H9 (cell line): Measurements from ENCODE around the gene RPS19BP1. TPM values are rescaled to one million over a fixed set of nuclear protein-coding genes. Genes with fewer than 3 reads are reported as not detected.

Source experiments
- DNase-seq: peaks from one replicate; pipeline ENCODE4 v3.0.0-alpha.2; 2017
- H2AFZ ChIP-seq: one replicate; pipeline ENCODE4 v1.6.1; 2013; ENCODE audit warnings: mild to moderate bottlenecking, low read length, control low read depth, moderate library complexity
- H2AK5ac ChIP-seq: 2 replicates; pipeline ENCODE4 v1.6.1; 2013; ENCODE audit warnings: low read length, control low read depth, mixed read lengths; ENCODE audit not compliant: insufficient read length
- H2BK120ac ChIP-seq: one replicate; pipeline ENCODE4 v1.6.1; 2013; ENCODE audit warnings: low read depth, mild to moderate bottlenecking, low read length, control low read depth, inconsistent platforms; ENCODE audit not compliant: poor library complexity, severe bottlenecking
- H2BK12ac ChIP-seq: 2 replicates; pipeline ENCODE4 v1.6.1; 2013; ENCODE audit warnings: low read length, control low read depth, mixed read lengths, low read depth; ENCODE audit not compliant: insufficient read length
- H2BK15ac ChIP-seq: 2 replicates; pipeline ENCODE4 v1.6.1; 2013; ENCODE audit warnings: low read depth, low read length, control low read depth
- H2BK20ac ChIP-seq: one replicate; pipeline ENCODE4 v1.6.1; 2013; ENCODE audit warnings: low read depth, mild to moderate bottlenecking, low read length, control low read depth, inconsistent platforms; ENCODE audit not compliant: poor library complexity, severe bottlenecking
- H2BK5ac ChIP-seq: 2 replicates; pipeline ENCODE4 v1.6.1; 2013; ENCODE audit warnings: low read length, control low read depth, mixed read lengths; ENCODE audit not compliant: insufficient read length
- H3K14ac ChIP-seq: 2 replicates; pipeline ENCODE4 v1.6.1; 2013; ENCODE audit warnings: low read length, control low read depth; ENCODE audit not compliant: insufficient read depth
- H3K18ac ChIP-seq: 2 replicates; pipeline ENCODE4 v1.6.1; 2013; ENCODE audit warnings: low read depth, mild to moderate bottlenecking, mixed read lengths, low read length, control low read depth; ENCODE audit not compliant: insufficient read length
- H3K23ac ChIP-seq: 2 replicates; pipeline ENCODE4 v1.6.1; 2013; ENCODE audit warnings: low read length, control low read depth, mixed read lengths, low read depth; ENCODE audit not compliant: insufficient read length
- H3K23me2 ChIP-seq: 2 replicates; pipeline ENCODE4 v1.6.1; 2013; ENCODE audit warnings: low read depth, mild to moderate bottlenecking, mixed read lengths, low read length, control low read depth; ENCODE audit not compliant: insufficient read length, poor library complexity, severe bottlenecking
- H3K27ac ChIP-seq: 2 replicates; pipeline ENCODE4 v1.5.1; 2013; ENCODE audit warnings: low read length, control low read depth, mixed read lengths, low read depth; ENCODE audit not compliant: insufficient read length
- H3K27me3 ChIP-seq: 2 replicates; pipeline ENCODE4 v1.6.1; 2013; ENCODE audit warnings: low read length, control low read depth, inconsistent platforms; ENCODE audit not compliant: insufficient read depth
- H3K4ac ChIP-seq: 2 replicates; pipeline ENCODE4 v1.6.1; 2013; ENCODE audit warnings: low read depth, mild to moderate bottlenecking, control low read depth, inconsistent platforms, low read length, moderate library complexity
- H3K4me1 ChIP-seq: 2 replicates; pipeline ENCODE4 v1.6.1; 2013; ENCODE audit warnings: low read length, control low read depth, inconsistent platforms; ENCODE audit not compliant: insufficient read depth
- H3K4me2 ChIP-seq: 2 replicates; pipeline ENCODE4 v1.6.1; 2013; ENCODE audit warnings: low read length, control low read depth, mixed read lengths; ENCODE audit not compliant: insufficient read length, insufficient read depth
- H3K56ac ChIP-seq: 2 replicates; pipeline ENCODE4 v1.6.1; 2013; ENCODE audit warnings: low read depth, mild to moderate bottlenecking, mixed read lengths, low read length, control low read depth; ENCODE audit not compliant: insufficient read length
- H3K79me1 ChIP-seq: 2 replicates; pipeline ENCODE4 v1.6.1; 2013; ENCODE audit warnings: low read depth, mild to moderate bottlenecking, moderate library complexity, low read length, control low read depth, inconsistent platforms; ENCODE audit not compliant: insufficient read depth, poor library complexity, severe bottlenecking
- H3K79me2 ChIP-seq: 2 replicates; pipeline ENCODE4 v1.6.1; 2013; ENCODE audit warnings: low read length, control low read depth, inconsistent platforms; ENCODE audit not compliant: insufficient read depth
- H3K9ac ChIP-seq: 2 replicates; pipeline ENCODE4 v1.6.1; 2013; ENCODE audit warnings: low read length, control low read depth, mixed read lengths; ENCODE audit not compliant: insufficient read length; ENCODE audit errors: extremely low read depth
- H3K9me3 ChIP-seq: one replicate; pipeline ENCODE4 v1.6.1; 2013; ENCODE audit warnings: low read depth, low read length, inconsistent platforms; ENCODE audit not compliant: control insufficient read depth
- H3T11ph ChIP-seq: one replicate; pipeline ENCODE4 v1.6.1; 2013; ENCODE audit warnings: mild to moderate bottlenecking, low read length, control low read depth, inconsistent platforms
- H4K20me1 ChIP-seq: one replicate; pipeline ENCODE4 v1.6.1; 2013; ENCODE audit not compliant: control insufficient read depth, insufficient read length, insufficient read depth
- H4K5ac ChIP-seq: 2 replicates; pipeline ENCODE4 v1.6.1; 2013; ENCODE audit warnings: low read depth, mild to moderate bottlenecking, mixed read lengths, low read length, control low read depth; ENCODE audit not compliant: insufficient read length
- H4K8ac ChIP-seq: replicated peaks from 2 replicates; pipeline ENCODE4 v1.6.1; 2013; ENCODE audit warnings: low read length, control low read depth, mixed read lengths, low read depth; ENCODE audit not compliant: insufficient read length
- H4K91ac ChIP-seq: 2 replicates; pipeline ENCODE4 v1.6.1; 2013; ENCODE audit warnings: low read depth, mild to moderate bottlenecking, moderate library complexity, mixed read lengths, low read length, control low read depth; ENCODE audit not compliant: insufficient read length
- H3K27ac Mint-ChIP-seq, 3 experiments: 2 replicates in 2 of 3; 3 replicates in 1 of 3; pipeline ENCODE4 v1.8.0; 2020 to 2021; ENCODE audit warnings: mixed read lengths in 3 of 3, mild to moderate bottlenecking in 1 of 3, moderate library complexity in 1 of 3
- H3K27me3 Mint-ChIP-seq: 2 replicates; pipeline ENCODE4 v1.8.0; 2021; ENCODE audit warnings: low read depth, mild to moderate bottlenecking, moderate library complexity, mixed read lengths
- H3K36me3 Mint-ChIP-seq, 3 experiments: 2 replicates in 2 of 3; 3 replicates in 1 of 3; pipeline ENCODE4 v1.8.0; 2020 to 2021; ENCODE audit warnings: low read depth in 3 of 3, mixed read lengths in 3 of 3; ENCODE audit not compliant: insufficient read depth in 1 of 3
- H3K4me1 Mint-ChIP-seq, 2 experiments: 2 replicates each; pipeline ENCODE4 v1.8.0; 2020; ENCODE audit warnings: mixed read lengths in 2 of 2
- H3K4me3 Mint-ChIP-seq, 2 experiments: 2 replicates in 1 of 2; 3 replicates in 1 of 2; pipeline ENCODE4 v1.8.0; 2020 to 2021; ENCODE audit warnings: mild to moderate bottlenecking in 2 of 2, mixed read lengths in 2 of 2, moderate library complexity in 1 of 2
- H3K9me3 Mint-ChIP-seq, 2 experiments: 2 replicates in 1 of 2; 3 replicates in 1 of 2; pipeline ENCODE4 v1.8.0; 2020; ENCODE audit warnings: mild to moderate bottlenecking in 2 of 2, mixed read lengths in 2 of 2, moderate library complexity in 1 of 2
- WGBS: extraction: QIAGEN DNeasy Blood & Tissue Kit; methylation state at CpG from one replicate; pipeline ENCODE4 v1.1.7; 2013; ENCODE audit warnings: missing lambda C conversion rate, low lambda C conversion rate, mixed read lengths; ENCODE audit not compliant: insufficient read length; ENCODE audit errors: extremely low coverage; 5-methylcytosine and 5-hydroxymethylcytosine counted together
- total RNA-seq: library from RNA; stranded (reverse); gene quantifications from 2 replicates; pipeline ENCODE4 v1.2.1, GENCODE V29; 2021
- TF ChIP-seq, protein P1 (sequence below): fragments of 200-600 bp; sonication (generic); conservative IDR thresholded peaks from 3 replicates; pipeline ENCODE4 v1.8.0; 2021; ENCODE audit warnings: antibody characterized with exemption, mild to moderate bottlenecking

RPS19BP1 gene
- total RNA-seq, 1 experiment from 2014 or later: 65.0 TPM

DNA sequence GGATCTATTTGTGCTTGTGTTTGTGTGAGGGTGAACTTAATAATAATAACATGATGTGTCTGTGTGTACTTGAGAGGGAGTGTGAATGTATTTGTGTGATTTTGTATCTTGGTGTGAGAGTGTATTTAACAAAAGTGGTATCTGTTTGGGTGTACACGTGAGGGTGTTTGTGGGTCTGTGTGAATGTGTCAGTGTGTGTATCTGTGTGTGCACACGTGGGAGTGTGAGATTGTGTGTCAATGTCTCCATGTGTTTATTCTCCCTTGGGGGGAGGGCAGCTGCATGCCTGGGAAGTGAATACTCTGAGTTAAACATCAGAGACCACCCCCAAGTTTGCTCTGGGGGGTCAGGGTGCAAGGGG is 15.0 kb upstream of the RPS19BP1 start:
- Histone ChIP-seq H3K79me1 (no peaks in the 10 kb centered on the region), H4K5ac (no peak overlapping the region), H2BK20ac (no peak overlapping the region), H2BK15ac (no peak overlapping the region), H4K20me1 (no peaks in the 10 kb centered on the region), H3K4ac (no peak overlapping the region), H3T11ph (no peak overlapping the region), H2AFZ (no peak overlapping the region), H4K8ac (no peak overlapping the region), H3K79me2 (no peaks in the 10 kb centered on the region), H3K27me3 (no peaks in the 10 kb centered on the region; the same call in 1 of the 2 replicates), H2BK12ac (no peak overlapping the region), H3K18ac (no peak overlapping the region), H3K56ac (no peak overlapping the region), H3K14ac (no peak overlapping the region), H3K23ac (no peak overlapping the region), H3K23me2 (no peaks in the 10 kb centered on the region), H2BK120ac (no peak overlapping the region), H4K91ac (no peak overlapping the region), H3K4me1 (no peaks in the 10 kb centered on the region), H3K9me3 (no peaks in the 10 kb centered on the region), H2BK5ac (no peak overlapping the region), H3K9ac (no peak overlapping the region), H3K4me2 (no peak overlapping the region), H3K27ac (no peak overlapping the region), H2AK5ac (no peak overlapping the region)
- Mint-ChIP-seq H3K9me3 (no peaks in the 10 kb centered on the region), H3K27ac (no peak overlapping the region), H3K27me3 (peaks cover 91% of the 10 kb centered on the region), H3K4me1 (peaks cover 10 to 16% of the 10 kb centered on the region in 2 experiments), H3K36me3 (no peaks in the 10 kb centered on the region), H3K4me3 (no peak overlapping the region)
- WGBS: no CpG with 5 or more reads among the region's 2 CpGs
- TF ChIP-seq, protein P1, sequence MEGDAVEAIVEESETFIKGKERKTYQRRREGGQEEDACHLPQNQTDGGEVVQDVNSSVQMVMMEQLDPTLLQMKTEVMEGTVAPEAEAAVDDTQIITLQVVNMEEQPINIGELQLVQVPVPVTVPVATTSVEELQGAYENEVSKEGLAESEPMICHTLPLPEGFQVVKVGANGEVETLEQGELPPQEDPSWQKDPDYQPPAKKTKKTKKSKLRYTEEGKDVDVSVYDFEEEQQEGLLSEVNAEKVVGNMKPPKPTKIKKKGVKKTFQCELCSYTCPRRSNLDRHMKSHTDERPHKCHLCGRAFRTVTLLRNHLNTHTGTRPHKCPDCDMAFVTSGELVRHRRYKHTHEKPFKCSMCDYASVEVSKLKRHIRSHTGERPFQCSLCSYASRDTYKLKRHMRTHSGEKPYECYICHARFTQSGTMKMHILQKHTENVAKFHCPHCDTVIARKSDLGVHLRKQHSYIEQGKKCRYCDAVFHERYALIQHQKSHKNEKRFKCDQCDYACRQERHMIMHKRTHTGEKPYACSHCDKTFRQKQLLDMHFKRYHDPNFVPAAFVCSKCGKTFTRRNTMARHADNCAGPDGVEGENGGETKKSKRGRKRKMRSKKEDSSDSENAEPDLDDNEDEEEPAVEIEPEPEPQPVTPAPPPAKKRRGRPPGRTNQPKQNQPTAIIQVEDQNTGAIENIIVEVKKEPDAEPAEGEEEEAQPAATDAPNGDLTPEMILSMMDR: no peak
- no peak for DNase-seq
